Smooth muscle cell of the brain vasculature (primary cell): ENCODE results near the gene DARS1.

Source experiments
- DNase-seq: peaks from one replicate; pipeline ENCODE4 v3.0.0-alpha.2; 2012; ENCODE audit warnings: low read depth, low spot score

Gene DARS1

GRCh38 chr2:135985018-135985825 is at the start of gene DARS1:
Gene DARS1, minus strand, starts transcription at chr2:135985626. Its CDS starts 158 bp downstream, at chr2:135985468.
- peak; percentile 83 for DNase-seq

- no peak for DNase-seq
Observed at GRCh38 chr2:136034629-136035028, 49.2 kb upstream of the DARS1 start.

GRCh38 chr2:136032817-136033535 is 47.5 kb upstream of the DARS1 start:
- DNase-seq = no peak

GRCh38 chr2:136032192-136032591 is 46.8 kb upstream of the DARS1 start:
- DNase-seq = no peak

- no peak for DNase-seq
Observed at GRCh38 chr2:136031711-136032110, 46.3 kb upstream of the DARS1 start.

- no peak for DNase-seq
Observed at GRCh38 chr2:136030406-136030805, 45.0 kb upstream of the DARS1 start.

- DNase-seq = no peak
Observed at GRCh38 chr2:136029149-136029548, 43.7 kb upstream of the DARS1 start.

GRCh38 chr2:136028001-136028400 is 42.6 kb upstream of the DARS1 start:
- DNase-seq = no peak

GRCh38 chr2:136027112-136027511 is 41.7 kb upstream of the DARS1 start:
- no peak for DNase-seq

GRCh38 chr2:136025057-136025973 is 39.9 kb upstream of the DARS1 start:
- DNase-seq = no peak

- no peak for DNase-seq
Observed at GRCh38 chr2:136024616-136025015, 39.2 kb upstream of the DARS1 start.

- no peak for DNase-seq
Observed at GRCh38 chr2:136024185-136024584, 38.8 kb upstream of the DARS1 start.

GRCh38 chr2:136023416-136023815 is 38.0 kb upstream of the DARS1 start:
- no peak for DNase-seq

GRCh38 chr2:136022396-136023146 is 37.1 kb upstream of the DARS1 start:
- no peak for DNase-seq

- no peak for DNase-seq
Observed at GRCh38 chr2:136021976-136022375, 36.5 kb upstream of the DARS1 start.

- DNase-seq = no peak
Observed at GRCh38 chr2:136021406-136021805, 36.0 kb upstream of the DARS1 start.

GRCh38 chr2:136020831-136021230 is 35.4 kb upstream of the DARS1 start:
- no peak for DNase-seq

- no peak for DNase-seq
Observed at GRCh38 chr2:136019825-136020224, 34.4 kb upstream of the DARS1 start.

GRCh38 chr2:136019306-136019705 is 33.9 kb upstream of the DARS1 start:
- no peak for DNase-seq

- no peak for DNase-seq
Observed at GRCh38 chr2:136017786-136018185, 32.4 kb upstream of the DARS1 start.

GRCh38 chr2:136016836-136017235 is 31.4 kb upstream of the DARS1 start:
- no peak for DNase-seq
